Measurements from ENCODE around the gene ZFTA.

Gene ZFTA

GRCh38 chr11:63747011-63747410 is 21.6 kb downstream of the ZFTA start:
- no peak overlapping the region for H3K4me3 ChIP-seq (ENCODE audit: low read depth, low read length)
- no peak for TF ChIP-seq CTCF (IDR thresholded peaks at IDR 0.05; ENCODE audit: low read depth, low read length)
- TF ChIP-seq MYC (IDR thresholded peaks at IDR 0.05; ENCODE audit: low read depth, low read length), result no peak
- no peak for TF ChIP-seq MAX (IDR thresholded peaks at IDR 0.05; ENCODE audit: low read depth, low read length)
- TF ChIP-seq POLR2A (IDR thresholded peaks at IDR 0.05; ENCODE audit: extremely low read depth, insufficient read length), result no peak
- no peak for DNase-seq (ENCODE audit: low read depth)

GRCh38 chr11:63745304-63746170 is 23.0 kb downstream of the ZFTA start:
- peak; percentile 48 for DNase-seq (ENCODE audit: low read depth)
- TF ChIP-seq POLR2A (IDR thresholded peaks at IDR 0.05; ENCODE audit: extremely low read depth, insufficient read length) (no peak), CTCF (IDR thresholded peaks at IDR 0.05; ENCODE audit: low read depth, low read length) (peak; percentile 5), MAX (IDR thresholded peaks at IDR 0.05; ENCODE audit: low read depth, low read length) (no peak), MYC (IDR thresholded peaks at IDR 0.05; ENCODE audit: low read depth, low read length) (0 out of 2 replicates have a peak, but pooled peaks have one; percentile 15)
- no peak overlapping the region for H3K4me3 ChIP-seq (ENCODE audit: low read depth, low read length)

GRCh38 chr11:63738720-63739360 is 29.7 kb downstream of the ZFTA start:
- DNase-seq (ENCODE audit: low read depth), result peak; percentile 80
- TF ChIP-seq MAX (IDR thresholded peaks at IDR 0.05; ENCODE audit: low read depth, low read length), result no peak
- TF ChIP-seq POLR2A (IDR thresholded peaks at IDR 0.05; ENCODE audit: extremely low read depth, insufficient read length), result no peak
- TF ChIP-seq CTCF (IDR thresholded peaks at IDR 0.05; ENCODE audit: low read depth, low read length), result peak; percentile 92
- no peak overlapping the region for H3K4me3 ChIP-seq (ENCODE audit: low read depth, low read length)

GRCh38 chr11:63737718-63738117 is 30.9 kb downstream of the ZFTA start:
- H3K4me3 ChIP-seq (ENCODE audit: low read depth, low read length), result no peak overlapping the region
- DNase-seq (ENCODE audit: low read depth), result no peak
- TF ChIP-seq CTCF (IDR thresholded peaks at IDR 0.05; ENCODE audit: low read depth, low read length), result no peak

GRCh38 chr11:63736864-63737263 is 31.7 kb downstream of the ZFTA start:
- H3K4me3 ChIP-seq (ENCODE audit: low read depth, low read length), result no peak overlapping the region
- no peak for TF ChIP-seq POLR2A (IDR thresholded peaks at IDR 0.05; ENCODE audit: extremely low read depth, insufficient read length)
- DNase-seq (ENCODE audit: low read depth), result no peak

- peak; percentile 15 for DNase-seq (ENCODE audit: low read depth)
- TF ChIP-seq CTCF (IDR thresholded peaks at IDR 0.05; ENCODE audit: low read depth, low read length) (no peak), POLR2A (IDR thresholded peaks at IDR 0.05; ENCODE audit: extremely low read depth, insufficient read length) (no peak), MAX (IDR thresholded peaks at IDR 0.05; ENCODE audit: low read depth, low read length) (no peak), MYC (IDR thresholded peaks at IDR 0.05; ENCODE audit: low read depth, low read length) (no peak)
- H3K4me3 ChIP-seq (ENCODE audit: low read depth, low read length), result no peak overlapping the region
These were observed 39.2 kb downstream of the ZFTA start for GRCh38 chr11:63729326-63729725.

Measured in NB4 (cell line).